Measurements from ENCODE around the gene MAP3K2.

The MAP3K2 gene

GRCh38 chr2:127405255-127405610, 17.5 kb upstream of the MAP3K2 start:
- no peak overlapping the region for H3K4me3 ChIP-seq
- no peak for TF ChIP-seq CTCF (IDR thresholded peaks at IDR 0.05)
- no peak for DNase-seq (ENCODE audit: low spot score)
- peak overlapping the region; percentile 60 to 63 for H3K27ac ChIP-seq

- DNase-seq (ENCODE audit: low spot score): no peak
- TF ChIP-seq CTCF (IDR thresholded peaks at IDR 0.05): no peak
- Histone ChIP-seq H3K4me3 (no peak overlapping the region), H3K27ac (peak overlapping the region; percentile 24 to 63)
Measured at GRCh38 chr2:127404466-127405254, 16.9 kb upstream of the MAP3K2 start.

- H3K27ac ChIP-seq: no peak overlapping the region
- no peak for DNase-seq (ENCODE audit: low spot score)
- TF ChIP-seq CTCF (IDR thresholded peaks at IDR 0.05): no peak
- H3K4me3 ChIP-seq: no peak overlapping the region
Measured at GRCh38 chr2:127403460-127403859, 15.7 kb upstream of the MAP3K2 start.

GRCh38 chr2:127401757-127402695, 14.3 kb upstream of the MAP3K2 start:
- TF ChIP-seq CTCF (IDR thresholded peaks at IDR 0.05): no peak
- Histone ChIP-seq H3K4me3 (no peak overlapping the region), H3K27ac (no peak overlapping the region)
- no peak for DNase-seq (ENCODE audit: low spot score)

GRCh38 chr2:127400897-127401756, 13.4 kb upstream of the MAP3K2 start:
- no peak for TF ChIP-seq CTCF (IDR thresholded peaks at IDR 0.05)
- Histone ChIP-seq H3K27ac (no peak overlapping the region), H3K4me3 (no peak overlapping the region)
- DNase-seq (ENCODE audit: low spot score): no peak

- Histone ChIP-seq H3K27ac (no peak overlapping the region), H3K4me3 (no peak overlapping the region)
- DNase-seq (ENCODE audit: low spot score): no peak
- no peak for TF ChIP-seq CTCF (IDR thresholded peaks at IDR 0.05)
Measured at GRCh38 chr2:127400533-127400896, 12.7 kb upstream of the MAP3K2 start.

Data from coronary artery (tissue), 2 donors.